HG02981 (cell line): ENCODE data around the gene UBE2E2.

Experiments used
- ATAC-seq: cut with Tn5 transposase; IDR thresholded peaks from one replicate; pipeline ENCODE4 v1.9.1; 2021; ENCODE audit warnings: mild to moderate bottlenecking, moderate library complexity; ENCODE audit not compliant: unreplicated experiment

Gene UBE2E2

GRCh38 chr3:23239211-23240068 is 36.3 kb downstream of the UBE2E2 start:
- no peak for ATAC-seq

DNA sequence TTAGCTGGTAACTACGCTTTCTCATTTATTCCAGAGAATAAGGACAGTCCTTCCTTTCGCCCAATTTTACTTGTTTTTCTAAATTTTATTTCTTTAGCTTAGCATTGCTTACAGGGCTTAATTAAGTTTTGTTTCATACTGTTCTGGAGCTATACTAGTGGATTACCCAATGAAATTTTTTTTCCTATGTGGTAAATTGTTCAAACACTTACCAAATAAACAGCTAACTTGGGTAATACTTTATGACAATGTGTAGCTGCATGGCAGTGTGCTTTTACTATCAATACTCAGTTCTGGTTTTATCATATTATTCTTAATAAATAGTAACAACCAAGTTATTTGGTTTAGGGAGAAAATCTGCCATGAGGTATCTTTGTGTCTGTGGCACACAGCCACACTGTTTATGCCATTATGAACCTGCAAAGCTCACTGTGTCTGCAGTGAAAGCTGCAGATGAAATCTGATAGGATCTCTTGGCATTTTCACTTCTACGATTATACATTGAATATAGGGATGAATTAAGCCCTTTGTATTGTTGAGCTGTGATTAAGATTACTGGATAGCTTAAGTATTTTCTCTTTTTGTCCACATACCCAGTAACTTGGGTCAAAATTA is 37.2 kb downstream of the UBE2E2 start:
- ATAC-seq, result no peak

GRCh38 chr3:23241256-23241655 is 38.1 kb downstream of the UBE2E2 start:
- ATAC-seq, result no peak

- ATAC-seq, result no peak
These were observed 39.0 kb downstream of the UBE2E2 start for GRCh38 chr3:23242106-23242505.

DNA sequence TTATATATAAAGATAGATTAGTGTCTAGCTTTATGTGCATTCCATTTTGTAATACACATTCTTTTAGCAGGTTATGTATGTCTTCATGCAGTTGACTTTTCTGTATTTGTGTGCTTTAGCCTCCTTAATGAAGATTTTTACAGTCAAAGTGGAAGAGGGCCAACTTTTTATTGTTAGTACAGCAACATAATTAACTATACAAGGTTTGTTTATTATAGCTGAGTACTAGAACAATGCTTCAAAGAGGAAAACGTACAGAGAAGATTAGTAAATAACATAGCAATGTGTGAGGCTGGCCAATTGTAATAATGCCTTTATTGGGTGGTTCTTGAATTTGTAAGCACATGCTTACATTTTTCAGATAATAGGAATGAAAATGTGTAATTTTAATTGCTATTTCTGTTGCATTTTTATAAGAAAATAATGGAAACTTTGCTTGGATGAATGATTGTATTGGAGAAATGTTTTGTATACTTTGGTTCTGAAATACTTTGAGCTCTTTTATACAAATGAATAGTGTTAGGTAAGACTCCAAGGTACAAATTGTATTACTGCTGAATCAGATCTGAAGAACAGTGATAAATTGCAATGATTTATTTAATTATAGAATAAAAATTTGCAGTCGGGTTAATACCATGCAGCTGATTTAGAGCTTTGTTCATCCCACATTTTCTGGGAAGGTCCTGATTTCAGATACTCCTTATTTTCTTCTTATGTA is 41.4 kb downstream of the UBE2E2 start:
- no peak for ATAC-seq

- ATAC-seq, result no peak
These were observed 43.5 kb downstream of the UBE2E2 start for GRCh38 chr3:23246651-23247050.

DNA sequence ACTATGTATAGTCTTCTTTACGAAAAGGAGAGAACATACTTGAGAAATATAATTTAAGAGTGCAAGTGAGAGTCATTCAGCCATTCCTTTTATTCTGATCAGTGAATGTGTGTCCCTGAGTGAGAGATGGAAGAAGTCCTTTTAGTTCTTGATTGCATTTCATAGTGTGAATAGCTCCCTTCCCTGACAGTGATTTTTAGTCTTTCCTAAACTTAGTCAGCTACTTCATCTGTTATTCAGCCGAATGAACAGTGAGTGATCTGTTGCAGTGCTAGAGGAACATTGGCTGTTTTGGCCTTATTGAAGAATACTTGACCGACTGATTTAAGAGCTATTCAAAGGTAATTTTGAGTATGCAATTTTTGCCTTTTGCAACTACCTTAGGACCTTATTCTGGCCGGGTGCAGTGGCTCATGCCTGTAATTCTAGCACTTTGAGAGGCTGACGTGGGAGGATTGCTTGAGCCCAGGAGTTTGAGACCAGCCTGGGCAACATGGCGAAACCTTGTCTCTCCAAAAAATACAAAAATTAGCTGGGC is 45.5 kb downstream of the UBE2E2 start:
- ATAC-seq, result no peak

DNA sequence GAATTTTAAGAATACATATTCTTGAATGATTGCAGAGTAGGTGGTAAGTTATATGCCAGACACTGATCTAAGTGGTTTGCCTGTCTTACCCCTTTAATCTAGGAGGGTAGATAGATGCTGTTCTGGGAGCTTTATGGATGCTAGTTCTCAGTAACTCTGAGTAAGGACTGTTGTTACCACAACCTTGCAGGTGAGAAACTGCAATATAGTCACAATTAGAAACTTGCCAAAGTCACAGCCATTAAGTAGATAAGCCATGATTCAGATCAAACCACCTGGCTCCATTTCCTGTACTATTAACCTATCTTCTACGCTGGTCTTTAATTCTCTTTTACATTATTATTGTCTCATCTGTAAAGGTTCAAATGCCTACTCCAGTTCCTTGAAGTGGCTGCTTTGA is 46.8 kb downstream of the UBE2E2 start:
- ATAC-seq, result no peak

DNA sequence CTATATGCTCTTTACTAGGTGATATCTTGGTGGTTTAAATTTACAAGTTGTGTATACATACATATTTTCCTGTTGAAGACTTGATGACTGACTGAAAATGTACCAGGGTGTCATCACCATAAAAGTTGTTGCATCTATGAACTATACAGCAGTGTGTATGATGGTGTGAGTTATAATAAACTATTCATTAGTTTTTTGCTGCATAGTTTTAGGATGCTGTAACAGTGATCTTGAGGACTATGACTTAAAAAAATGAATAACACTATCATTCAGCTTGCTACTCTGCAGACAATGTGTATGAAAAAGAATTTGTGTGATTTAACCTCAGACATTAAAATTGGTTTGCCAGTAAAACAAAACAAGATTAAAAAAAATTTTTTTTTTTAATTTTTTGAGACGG is 49.0 kb downstream of the UBE2E2 start:
- ATAC-seq, result no peak

DNA sequence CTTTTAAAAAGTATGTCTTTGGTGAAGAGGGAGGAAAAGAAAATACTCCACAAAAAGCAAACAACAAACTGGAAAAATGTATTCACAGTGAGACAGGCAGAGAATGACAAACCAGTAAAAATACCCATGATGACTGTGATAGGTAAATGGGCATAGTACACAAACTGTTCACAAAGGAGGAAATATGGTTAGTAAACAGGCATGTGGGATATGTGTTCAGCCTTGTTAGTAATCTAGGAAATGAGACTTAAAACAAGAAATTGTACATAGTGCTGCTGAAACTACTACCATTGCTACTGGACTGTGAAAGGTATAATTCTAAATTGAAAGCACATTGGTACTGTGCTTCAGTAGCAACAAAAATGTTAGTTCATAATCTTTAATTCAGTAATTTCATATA is 50.1 kb downstream of the UBE2E2 start:
- peak; percentile 65 for ATAC-seq

GRCh38 chr3:23254282-23254681 is 51.2 kb downstream of the UBE2E2 start:
- no peak for ATAC-seq

DNA sequence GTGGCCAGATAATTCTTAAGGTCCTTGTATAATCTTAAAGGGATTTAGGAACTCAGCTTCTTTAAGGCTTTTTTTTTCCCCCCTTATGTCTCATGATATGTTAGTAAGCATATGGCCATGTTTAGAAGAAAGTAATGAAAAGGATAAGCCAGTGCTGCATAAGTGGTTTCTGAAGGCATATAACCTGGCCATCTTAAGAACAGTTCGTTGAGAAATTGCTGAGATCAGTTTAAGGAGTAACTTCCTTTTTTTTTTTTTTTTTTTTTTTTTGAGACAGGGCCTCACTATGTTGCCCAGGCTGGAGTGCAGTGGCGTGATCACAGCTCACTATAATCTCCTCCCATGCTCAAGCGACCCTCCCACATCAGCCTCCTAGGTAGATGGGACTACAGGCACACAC is 51.7 kb downstream of the UBE2E2 start:
- no peak for ATAC-seq

DNA sequence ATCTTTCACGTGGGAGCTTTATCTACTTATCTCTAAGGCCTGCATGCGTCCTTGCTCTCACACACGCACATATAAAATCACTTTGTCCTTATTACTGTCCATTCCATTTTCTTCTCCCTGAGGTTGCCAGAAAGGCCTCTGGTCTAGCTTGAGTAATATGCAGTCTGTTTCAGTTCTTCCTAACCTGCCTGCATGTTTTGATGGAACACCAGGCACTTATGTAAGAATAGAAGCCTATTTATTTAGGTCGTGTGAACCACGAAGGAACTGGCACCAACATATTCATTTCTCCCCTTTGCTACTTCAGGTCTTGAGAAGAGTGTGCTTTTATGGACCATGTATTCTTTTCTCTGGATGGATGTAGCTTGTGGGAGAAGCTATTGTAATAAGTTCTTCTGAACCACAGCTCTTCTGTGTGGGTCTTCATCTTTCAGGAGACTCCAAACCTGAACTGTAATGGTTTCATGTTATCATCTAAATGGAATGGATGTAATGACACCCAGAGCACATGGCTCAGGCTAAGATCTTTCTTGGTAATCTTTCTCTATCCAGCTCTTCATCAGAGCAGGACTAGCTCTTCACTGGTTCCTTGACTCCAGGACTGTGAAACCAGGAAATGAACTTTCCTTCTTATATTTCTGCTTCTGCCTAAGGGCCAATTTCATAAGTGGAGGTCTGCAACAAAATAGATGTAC is 53.8 kb downstream of the UBE2E2 start:
- no peak for ATAC-seq

DNA sequence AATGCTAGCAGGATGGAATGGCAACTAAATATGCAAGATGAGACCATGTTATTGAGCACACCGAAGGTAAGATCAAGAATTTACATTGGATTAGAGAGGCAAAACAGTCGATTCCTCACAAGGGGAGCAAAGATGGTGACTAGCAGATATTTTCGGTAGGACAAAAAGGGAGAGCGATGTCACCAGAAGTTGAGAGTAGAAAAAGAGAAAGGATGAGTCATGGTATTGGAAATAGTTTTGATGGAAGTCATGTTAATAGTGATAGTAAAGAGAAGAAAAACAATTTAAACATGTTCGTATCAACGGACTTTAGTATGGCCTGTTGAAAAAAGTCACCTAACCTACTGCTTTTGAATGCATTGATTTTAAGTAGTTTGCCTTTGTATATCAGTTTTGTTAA is 55.0 kb downstream of the UBE2E2 start:
- no peak for ATAC-seq

GRCh38 chr3:23259515-23259914 is 56.4 kb downstream of the UBE2E2 start:
- no peak for ATAC-seq

DNA sequence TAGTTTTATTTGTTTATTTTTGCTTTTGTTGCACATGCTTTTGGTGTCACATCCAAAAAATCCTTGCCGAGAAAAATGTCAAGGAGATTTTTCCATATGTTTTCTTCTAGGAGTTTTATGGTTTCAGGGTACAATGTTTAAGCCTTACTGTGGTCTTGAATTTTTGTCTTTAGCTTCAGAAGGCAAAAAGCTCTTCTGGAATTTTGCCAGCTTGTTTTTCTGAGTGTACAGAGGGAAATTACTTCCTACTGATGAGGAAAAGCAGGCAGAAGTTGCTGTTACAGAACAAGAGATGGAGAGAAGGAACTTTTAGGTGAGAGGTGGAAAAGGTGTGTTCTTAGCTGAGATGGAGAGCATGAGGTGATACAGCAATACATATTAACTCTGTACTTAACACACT is 59.6 kb downstream of the UBE2E2 start:
- no peak for ATAC-seq

GRCh38 chr3:23263796-23264195 is 60.7 kb downstream of the UBE2E2 start:
- ATAC-seq, result no peak

DNA sequence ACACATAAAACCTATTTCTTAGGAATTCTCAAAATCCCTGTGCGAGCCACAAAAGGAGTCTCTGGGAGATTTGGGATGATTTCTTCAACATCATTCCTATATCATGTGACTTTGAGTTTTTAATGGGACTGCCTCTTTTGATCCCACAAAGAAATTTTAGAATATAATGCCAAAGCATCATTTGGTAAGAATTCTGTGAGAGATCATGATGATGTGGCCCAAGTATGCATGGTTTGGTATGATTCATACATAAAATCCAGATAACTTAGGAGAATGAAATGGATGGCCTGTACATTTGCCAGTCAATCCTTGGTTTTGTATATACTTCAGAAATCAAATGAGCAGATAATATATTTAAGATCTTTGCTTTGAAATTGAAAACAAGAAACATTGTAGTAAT is 61.3 kb downstream of the UBE2E2 start:
- ATAC-seq, result no peak

GRCh38 chr3:23270423-23270822 is 67.3 kb downstream of the UBE2E2 start:
- ATAC-seq, result no peak

DNA sequence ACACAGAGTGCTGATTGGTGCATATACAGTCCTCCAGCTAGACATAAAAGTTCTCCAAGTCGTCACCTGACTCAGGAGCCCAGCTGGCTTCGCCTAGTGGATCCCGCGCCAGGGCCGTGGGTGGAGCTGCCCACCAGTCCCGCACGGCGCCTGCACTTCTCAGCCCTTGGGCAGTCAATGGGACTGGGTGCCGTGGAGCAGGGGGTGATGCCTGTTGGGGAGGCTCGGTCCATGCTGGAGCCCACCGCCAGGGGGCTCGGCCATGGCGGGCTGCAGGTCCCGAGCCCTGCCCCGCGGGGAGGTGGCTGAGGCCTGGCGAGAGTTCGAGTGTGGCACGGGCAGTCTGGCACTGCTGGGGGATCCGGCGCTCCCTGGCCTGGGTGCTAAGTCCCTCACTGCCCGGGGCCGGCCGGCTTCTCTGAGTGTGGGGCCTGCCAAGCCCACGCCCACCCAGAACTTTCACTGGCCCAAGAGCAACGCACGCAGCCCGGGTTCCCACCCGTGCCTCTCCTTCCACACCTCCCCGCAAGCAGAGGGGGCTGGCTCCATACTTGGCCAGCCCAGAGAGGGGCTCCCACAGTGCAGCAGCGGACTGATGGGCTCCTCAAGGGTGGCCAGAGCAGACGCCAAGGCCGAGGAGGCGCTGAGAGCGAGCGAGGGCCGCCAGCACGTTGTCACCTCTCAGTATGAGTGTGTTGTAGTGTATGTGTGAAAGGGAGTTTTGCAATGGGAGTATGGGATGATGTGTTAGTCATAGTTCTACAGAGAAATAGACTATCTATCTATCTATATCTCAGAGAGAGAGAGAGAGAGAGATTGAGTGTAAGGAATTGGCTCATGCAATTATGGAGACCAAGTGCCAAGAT is 69.0 kb downstream of the UBE2E2 start:
- no peak for ATAC-seq
